AG04449 (cell line): ENCODE measurements around the gene SLX4IP.

ENCODE experiments used
- CTCF ChIA-PET: fragments of 350-600 bp; formaldehyde crosslinking; extraction: SDS; loops from one replicate; lab custom pipeline; 2021; ENCODE audit warnings: antibody characterized with exemption; lab: Yijun Ruan, JAX
- POLR2A ChIA-PET: fragments of 400-600, 350-600 bp; formaldehyde crosslinking; extraction: SDS; loops from one replicate; lab custom pipeline; 2020; ENCODE audit warnings: antibody characterized with exemption, inconsistent platforms; lab: Yijun Ruan, JAX
- DNase-seq: peaks from one replicate; pipeline ENCODE4 v3.0.0-alpha.2; 2010; ENCODE audit warnings: low read depth, low spot score
- H3K4me3 ChIP-seq: 2 replicates; pipeline ENCODE4 v1.5.1; 2011; ENCODE audit warnings: low read depth, mild to moderate bottlenecking, control low read depth, low read length
- CTCF ChIP-seq: IDR thresholded peaks from one replicate; pipeline ENCODE4 v1.5.1; 2011; ENCODE audit warnings: mild to moderate bottlenecking, moderate library complexity, low read length, control low read depth, inconsistent platforms; ENCODE audit not compliant: insufficient read depth; ENCODE audit errors: missing control alignments

The SLX4IP gene

GRCh38 chr20:10670501-10671220 lies 235.6 kb downstream of the SLX4IP start:
- H3K4me3 ChIP-seq: peak overlapping the region; percentile 92
- TF ChIP-seq CTCF: no peak
- no peak for DNase-seq
- ChIA-PET CTCF (interaction anchor here (0.7 to 4.1 kb wide), 25 partner anchors 9 to 873 kb away, joined by 3 to 40 read pairs (median 6); no protein-coding TSS in a partner anchor), POLR2A (interaction anchor here (0.5 to 1.6 kb wide), 5 partner anchors 21 to 537 kb away, joined by 3 to 8 read pairs (median 4); partner anchors contain the start of gene MKKS)

GRCh38 chr20:10671221-10671918 lies 236.3 kb downstream of the SLX4IP start:
- POLR2A ChIA-PET: interaction anchor here (0.5 to 1.6 kb wide), 6 partner anchors 22 to 536 kb away, joined by 3 to 8 read pairs (median 4); partner anchors contain the start of gene MKKS
- TF ChIP-seq CTCF: peak; percentile 84
- H3K4me3 ChIP-seq: peak overlapping the region; percentile 92
- peak; percentile 74 for DNase-seq
- CTCF ChIA-PET: interaction anchor here (0.8 to 4.1 kb wide), 26 partner anchors 8 to 875 kb away, joined by 3 to 40 read pairs (median 6); no protein-coding TSS in a partner anchor

- DNase-seq: no peak
- CTCF ChIA-PET: interaction anchor here (0.9 to 4.1 kb wide), 19 partner anchors 12 to 874 kb away, joined by 3 to 40 read pairs (median 6); no protein-coding TSS in a partner anchor
- POLR2A ChIA-PET: interaction anchor here (1.2 to 1.6 kb wide), 4 partner anchors 22 to 535 kb away, joined by 3 to 8 read pairs (median 6); partner anchors contain the start of gene MKKS
- peak overlapping the region; percentile 92 for H3K4me3 ChIP-seq
- no peak for TF ChIP-seq CTCF
Measured at GRCh38 chr20:10671919-10672623, 237.0 kb downstream of the SLX4IP start.

- POLR2A ChIA-PET: no interaction called here
- H3K4me3 ChIP-seq: peak overlapping the region; percentile 92
- no peak for TF ChIP-seq CTCF
- DNase-seq: no peak
- CTCF ChIA-PET: interaction anchor here (0.9 to 4.1 kb wide), 8 partner anchors 12 to 873 kb away, joined by 3 to 40 read pairs (median 11); no protein-coding TSS in a partner anchor
Measured at GRCh38 chr20:10672624-10673127, 237.6 kb downstream of the SLX4IP start.

- ChIA-PET POLR2A (interaction anchor here (1.0 to 1.5 kb wide), 2 partner anchors 115 to 252 kb away, joined by 4 to 7 read pairs; no protein-coding TSS in a partner anchor), CTCF (interaction anchor here (0.9 to 4.1 kb wide), 10 partner anchors 10 to 870 kb away, joined by 3 to 27 read pairs (median 3); no protein-coding TSS in a partner anchor)
- peak overlapping the region; percentile 92 for H3K4me3 ChIP-seq
- no peak for TF ChIP-seq CTCF
- DNase-seq: no peak
Measured at GRCh38 chr20:10673176-10673841, 238.2 kb downstream of the SLX4IP start.
